ENCODE data around the gene CPLANE2.
"Not testable (repeated sequence)": the region's sequence is repeated elsewhere in the genome, so short reads cannot be mapped to it uniquely, and the experiment has no call there.

Gene CPLANE2

GRCh38 chr1:16230744-16231143 is 6.2 kb downstream of the CPLANE2 start:
- TF ChIP-seq, protein P1, sequence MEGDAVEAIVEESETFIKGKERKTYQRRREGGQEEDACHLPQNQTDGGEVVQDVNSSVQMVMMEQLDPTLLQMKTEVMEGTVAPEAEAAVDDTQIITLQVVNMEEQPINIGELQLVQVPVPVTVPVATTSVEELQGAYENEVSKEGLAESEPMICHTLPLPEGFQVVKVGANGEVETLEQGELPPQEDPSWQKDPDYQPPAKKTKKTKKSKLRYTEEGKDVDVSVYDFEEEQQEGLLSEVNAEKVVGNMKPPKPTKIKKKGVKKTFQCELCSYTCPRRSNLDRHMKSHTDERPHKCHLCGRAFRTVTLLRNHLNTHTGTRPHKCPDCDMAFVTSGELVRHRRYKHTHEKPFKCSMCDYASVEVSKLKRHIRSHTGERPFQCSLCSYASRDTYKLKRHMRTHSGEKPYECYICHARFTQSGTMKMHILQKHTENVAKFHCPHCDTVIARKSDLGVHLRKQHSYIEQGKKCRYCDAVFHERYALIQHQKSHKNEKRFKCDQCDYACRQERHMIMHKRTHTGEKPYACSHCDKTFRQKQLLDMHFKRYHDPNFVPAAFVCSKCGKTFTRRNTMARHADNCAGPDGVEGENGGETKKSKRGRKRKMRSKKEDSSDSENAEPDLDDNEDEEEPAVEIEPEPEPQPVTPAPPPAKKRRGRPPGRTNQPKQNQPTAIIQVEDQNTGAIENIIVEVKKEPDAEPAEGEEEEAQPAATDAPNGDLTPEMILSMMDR (IDR thresholded peaks at IDR 0.05; ENCODE audit: control insufficient read depth, extremely low read depth, insufficient read depth) = no peak
- H3K4me3 ChIP-seq (ENCODE audit: low read depth, low read length) = no peak overlapping the region
- no peak for DNase-seq (ENCODE audit: low read depth)

- H3K4me3 ChIP-seq (ENCODE audit: low read depth, low read length) = no peak overlapping the region
- DNase-seq (ENCODE audit: low read depth) = no peak
- TF ChIP-seq, protein P1 (IDR thresholded peaks at IDR 0.05; ENCODE audit: control insufficient read depth, extremely low read depth, insufficient read depth) = no peak
These were observed 6.8 kb downstream of the CPLANE2 start for GRCh38 chr1:16229976-16230740.

DNA sequence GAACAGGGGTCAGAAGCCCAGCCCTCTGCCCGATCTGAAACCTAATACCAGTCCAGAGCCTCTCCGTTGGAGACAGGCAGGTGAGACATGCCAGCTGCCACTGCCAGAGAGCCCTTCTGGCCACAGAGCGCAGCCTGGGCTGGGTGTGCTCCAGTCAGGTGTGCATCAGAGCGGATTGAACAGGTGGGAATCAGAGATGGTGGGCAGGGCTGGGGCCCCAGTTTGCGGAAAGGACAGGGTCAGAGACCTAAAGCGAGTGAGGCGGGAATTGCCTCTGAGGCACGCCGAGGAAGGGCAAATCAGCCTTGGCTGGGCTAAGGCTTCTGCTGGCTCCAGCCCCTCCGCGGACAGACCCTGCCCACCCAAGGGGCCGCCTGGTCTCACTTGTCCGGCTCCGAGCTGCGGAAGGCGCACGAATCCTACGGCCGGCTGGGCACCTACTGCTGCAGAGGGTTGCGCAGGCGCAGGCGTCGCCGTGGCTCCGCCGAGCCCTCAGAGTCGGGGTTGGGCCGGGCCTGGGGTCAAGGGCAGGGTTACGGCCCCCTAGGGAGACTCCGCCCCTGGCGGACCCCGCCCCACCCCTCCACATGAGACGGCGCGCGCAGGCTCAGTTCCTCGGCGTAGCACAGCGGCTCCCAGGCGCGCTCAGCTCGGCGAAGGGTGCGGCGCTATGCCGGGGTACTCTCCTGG is 10.3 kb downstream of the CPLANE2 start:
- DNase-seq (ENCODE audit: low read depth) = no peak

GRCh38 chr1:16226129-16226489 is 10.9 kb downstream of the CPLANE2 start:
- no peak overlapping the region for H3K4me3 ChIP-seq (ENCODE audit: low read depth, low read length)
- DNase-seq (ENCODE audit: low read depth) = no peak
- TF ChIP-seq, protein P1 (IDR thresholded peaks at IDR 0.05; ENCODE audit: control insufficient read depth, extremely low read depth, insufficient read depth) = no peak

More for the DNA sequence above, 10.3 kb downstream of the CPLANE2 start:
- no peak overlapping the region for H3K4me3 ChIP-seq (ENCODE audit: low read depth, low read length)
- TF ChIP-seq, protein P1 (IDR thresholded peaks at IDR 0.05; ENCODE audit: control insufficient read depth, extremely low read depth, insufficient read depth) = no peak

- no peak overlapping the region for H3K4me3 ChIP-seq (ENCODE audit: low read depth, low read length)
- TF ChIP-seq, protein P1 (IDR thresholded peaks at IDR 0.05; ENCODE audit: control insufficient read depth, extremely low read depth, insufficient read depth) = no peak
- peak; percentile 14 for DNase-seq (ENCODE audit: low read depth)
These were observed 12.5 kb downstream of the CPLANE2 start for GRCh38 chr1:16224472-16224871.

DNA sequence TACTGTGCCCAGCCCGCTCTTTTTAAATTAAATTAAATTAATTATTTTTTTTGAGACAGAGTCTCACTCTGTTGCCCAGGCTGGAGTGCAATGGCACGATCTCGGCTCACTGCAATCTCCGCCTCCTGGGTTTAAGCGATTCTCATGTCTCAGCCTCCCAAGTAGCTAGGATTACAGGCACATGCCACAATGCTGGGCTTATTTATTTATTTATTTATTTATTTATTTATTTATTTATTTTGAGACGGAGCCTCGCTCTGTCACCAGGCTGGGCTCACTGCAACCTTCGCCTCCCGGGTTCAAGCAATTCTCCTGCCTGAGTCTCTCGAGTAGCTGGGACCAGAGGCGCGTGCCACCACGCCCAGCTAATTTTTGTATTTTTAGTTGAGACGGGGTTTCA is 14.3 kb downstream of the CPLANE2 start:
- H3K4me3 ChIP-seq (ENCODE audit: low read depth, low read length); DNase-seq (ENCODE audit: low read depth): not testable (repeated sequence)

DNA sequence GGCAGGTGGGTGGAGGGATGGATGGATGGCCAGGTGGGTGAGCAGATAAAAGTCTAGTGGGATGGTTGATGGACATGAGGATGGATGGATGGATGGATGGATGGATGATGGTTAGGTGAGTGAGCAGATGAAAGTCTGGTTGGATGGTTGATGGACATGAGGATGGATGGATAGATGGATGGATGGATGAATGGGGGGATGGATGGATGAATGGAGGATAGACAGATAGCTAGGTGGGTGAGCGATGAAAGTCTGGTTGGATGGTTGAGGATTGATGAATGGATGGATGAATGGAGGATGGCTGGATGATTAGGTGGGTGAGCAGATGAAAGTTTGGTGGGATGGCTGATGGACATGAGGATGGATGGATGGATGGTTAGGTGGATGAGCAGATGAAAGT is 15.5 kb downstream of the CPLANE2 start:
- DNase-seq (ENCODE audit: low read depth) = no peak
- TF ChIP-seq, protein P1 (IDR thresholded peaks at IDR 0.05; ENCODE audit: control insufficient read depth, extremely low read depth, insufficient read depth) = no peak
- H3K4me3 ChIP-seq (ENCODE audit: low read depth, low read length) = no peak overlapping the region

Data from LNCaP clone FGC (cell line).